Gastroesophageal sphincter (tissue), 4 donors: ENCODE measurements around the gene DDC. TPM values are rescaled to one million over a fixed set of nuclear protein-coding genes. Genes with fewer than 3 reads are reported as not detected.
"Not testable (repeated sequence)": the region's sequence is repeated elsewhere in the genome, so short reads cannot be mapped to it uniquely, and the experiment has no call there.

Experiments used
- ATAC-seq: fragments of 150-250 bp; one replicate; pipeline ENCODE4 v1.9.1; 2016; ENCODE audit warnings: mild to moderate bottlenecking, moderate library complexity
- H3K27ac ChIP-seq, 4 donors: fragments of 200-600 bp; sonication (generic) in 3 of 4; 1 replicate in 3 of 4; 2 replicates in 1 of 4; pipeline ENCODE4 v1.5.1; 2016 to 2019
- H3K27me3 ChIP-seq: fragments of 200-600 bp; sonication (generic); one replicate; pipeline ENCODE4 v1.5.1; 2019
- H3K36me3 ChIP-seq, 2 donors: fragments of 200-600 bp; sonication (generic); one replicate each; pipeline ENCODE4 v1.5.1; 2019; ENCODE audit warnings: control low read depth in 1 of 2
- H3K4me1 ChIP-seq, 3 donors: fragments of 200-600 bp; sonication (generic); 1 replicate in 2 of 3; 2 replicates in 1 of 3; pipeline ENCODE4 v1.5.1; 2016 to 2019; ENCODE audit warnings: control low read depth in 2 of 3
- H3K4me3 ChIP-seq, 2 donors: fragments of 200-600 bp; sonication (generic); one replicate each; pipeline ENCODE4 v1.5.1; 2019; ENCODE audit warnings: mild to moderate bottlenecking in 1 of 2, moderate library complexity in 1 of 2
- H3K9me3 ChIP-seq, 3 donors: fragments of 200-600 bp; sonication (generic); one replicate each; pipeline ENCODE4 v1.5.1; 2017 to 2019; ENCODE audit warnings: control low read depth in 2 of 3
- EP300 ChIP-seq: sonication (generic); formaldehyde crosslinking; IDR thresholded peaks from one replicate; pipeline ENCODE4 v1.6.1; 2017; ENCODE audit warnings: antibody characterized with exemption, mild to moderate bottlenecking
- POLR2A ChIP-seq, 2 donors: fragments of 450-650 bp; IDR thresholded peaks; one replicate each; pipeline ENCODE4 v1.6.1; 2017; ENCODE audit warnings: antibody characterized with exemption in 2 of 2, mild to moderate bottlenecking in 2 of 2, moderate library complexity in 1 of 2
- POLR2AphosphoS5 ChIP-seq: sonication (generic); formaldehyde crosslinking; IDR thresholded peaks from one replicate; pipeline ENCODE4 v1.6.1; 2017; ENCODE audit warnings: antibody characterized with exemption
- WGBS, 2 donors: methylation state at CpG; one replicate each; pipeline ENCODE4 v1.1.5; 2018; ENCODE audit warnings: low coverage in 1 of 2; 5-methylcytosine and 5-hydroxymethylcytosine counted together
- total RNA-seq, 4 donors: library from RNA; depleted of rRNA; stranded (reverse); fragments of >200 nt; gene quantifications; one replicate each; pipeline ENCODE4 v1.1.0, GENCODE V29; 2016
- TF ChIP-seq, protein P1 (sequence below), 4 experiments: fragments of 200-600 bp in 2 of 4; fragments of 450-650 bp in 2 of 4; sonication (generic) in 1 of 4; IDR thresholded peaks; one replicate each; pipeline ENCODE4 v1.5.1; 2017 to 2019; ENCODE audit warnings: antibody characterized with exemption in 4 of 4, mild to moderate bottlenecking in 2 of 4, moderate library complexity in 2 of 4

DDC gene
- total RNA-seq, 4 donors from 2014 or later, result not detected

DNA sequence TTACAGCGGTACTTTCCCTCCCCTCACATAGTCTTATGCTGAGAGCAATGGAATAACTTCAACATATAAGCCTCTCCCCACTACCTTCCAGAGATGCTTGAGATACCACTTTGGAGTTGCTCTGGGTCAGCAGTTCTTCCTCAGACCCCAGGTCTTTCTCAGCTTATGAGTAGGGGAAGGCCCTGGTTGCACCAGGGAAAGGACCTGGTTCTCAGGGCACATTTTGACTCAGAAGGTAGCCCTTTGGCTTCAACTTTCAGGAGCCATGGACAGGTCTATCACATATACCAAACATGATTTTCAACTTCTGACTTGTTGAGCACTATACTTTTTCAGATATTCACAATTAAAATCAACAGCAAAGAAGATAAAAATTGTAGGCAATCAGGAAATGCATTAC is 103.5 kb downstream of the DDC start:
- Histone ChIP-seq H3K27ac (no peak overlapping the region), H3K9me3 (no peaks in the 10 kb centered on the region), H3K36me3 (no peaks in the 10 kb centered on the region), H3K27me3 (no peaks in the 10 kb centered on the region), H3K4me3 (no peak overlapping the region), H3K4me1 (no peaks in the 10 kb centered on the region)
- no peak for ATAC-seq
- 100% methylated on average over 1 of the region's 1 CpG for WGBS, 2 donors
- no peak for TF ChIP-seq POLR2A (IDR thresholded peaks at IDR 0.05)
- no peak for TF ChIP-seq EP300
- TF ChIP-seq, protein P1, sequence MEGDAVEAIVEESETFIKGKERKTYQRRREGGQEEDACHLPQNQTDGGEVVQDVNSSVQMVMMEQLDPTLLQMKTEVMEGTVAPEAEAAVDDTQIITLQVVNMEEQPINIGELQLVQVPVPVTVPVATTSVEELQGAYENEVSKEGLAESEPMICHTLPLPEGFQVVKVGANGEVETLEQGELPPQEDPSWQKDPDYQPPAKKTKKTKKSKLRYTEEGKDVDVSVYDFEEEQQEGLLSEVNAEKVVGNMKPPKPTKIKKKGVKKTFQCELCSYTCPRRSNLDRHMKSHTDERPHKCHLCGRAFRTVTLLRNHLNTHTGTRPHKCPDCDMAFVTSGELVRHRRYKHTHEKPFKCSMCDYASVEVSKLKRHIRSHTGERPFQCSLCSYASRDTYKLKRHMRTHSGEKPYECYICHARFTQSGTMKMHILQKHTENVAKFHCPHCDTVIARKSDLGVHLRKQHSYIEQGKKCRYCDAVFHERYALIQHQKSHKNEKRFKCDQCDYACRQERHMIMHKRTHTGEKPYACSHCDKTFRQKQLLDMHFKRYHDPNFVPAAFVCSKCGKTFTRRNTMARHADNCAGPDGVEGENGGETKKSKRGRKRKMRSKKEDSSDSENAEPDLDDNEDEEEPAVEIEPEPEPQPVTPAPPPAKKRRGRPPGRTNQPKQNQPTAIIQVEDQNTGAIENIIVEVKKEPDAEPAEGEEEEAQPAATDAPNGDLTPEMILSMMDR (IDR thresholded peaks at IDR 0.05), result no peak
- TF ChIP-seq POLR2AphosphoS5, result no peak

DNA sequence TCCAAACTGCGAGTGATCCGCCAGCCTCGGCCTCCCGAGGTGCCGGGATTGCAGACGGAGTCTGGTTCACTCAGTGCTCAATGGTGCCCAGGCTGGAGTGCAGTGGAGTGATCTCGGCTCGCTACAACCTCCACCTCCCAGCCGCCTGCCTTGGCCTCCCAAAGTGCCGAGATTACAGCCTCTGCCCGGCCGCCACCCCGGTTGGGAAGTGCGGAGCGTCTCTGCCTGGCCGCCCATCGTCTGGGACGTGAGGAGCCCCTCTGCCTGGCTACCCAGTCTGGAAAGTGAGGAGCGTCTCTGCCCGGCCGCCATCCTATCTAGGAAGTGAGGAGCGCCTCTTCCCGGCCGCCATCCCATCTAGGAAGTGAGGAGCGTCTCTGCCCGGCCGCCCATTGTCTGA is 106.0 kb downstream of the DDC start:
- WGBS, 2 donors, result no CpG with 5 or more reads among the region's 27 CpGs
- not testable (repeated sequence) for H3K27ac ChIP-seq, H3K9me3 ChIP-seq, H3K36me3 ChIP-seq, H3K4me3 ChIP-seq, H3K27me3 ChIP-seq, ATAC-seq, H3K4me1 ChIP-seq

DNA sequence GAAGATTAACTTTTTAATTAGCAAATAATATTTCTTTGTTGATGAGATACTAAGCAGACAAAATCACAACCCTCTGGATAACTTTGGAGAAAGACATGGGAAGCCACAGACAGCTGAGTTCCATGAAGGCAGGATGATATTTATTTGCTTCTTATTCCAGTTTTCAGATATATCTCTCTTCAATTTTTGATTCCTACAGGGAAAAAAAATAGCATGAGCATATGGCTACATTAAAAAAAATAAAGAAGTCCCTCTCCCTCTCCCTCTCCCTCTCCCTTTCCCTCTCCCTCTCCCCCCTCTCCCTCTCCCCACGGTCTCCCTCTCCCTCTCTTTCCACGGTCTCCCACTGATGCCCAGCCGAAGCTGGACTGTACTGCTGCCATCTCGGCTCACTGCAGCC is 106.6 kb downstream of the DDC start:
- not testable (repeated sequence) for H3K9me3 ChIP-seq, H3K4me3 ChIP-seq, H3K27ac ChIP-seq, H3K4me1 ChIP-seq, ATAC-seq, H3K36me3 ChIP-seq, H3K27me3 ChIP-seq
- WGBS, 2 donors, result 67% methylated on average over 1 of the region's 4 CpGs; no CpG with 5 or more reads in 1 of the 2 donors

DNA sequence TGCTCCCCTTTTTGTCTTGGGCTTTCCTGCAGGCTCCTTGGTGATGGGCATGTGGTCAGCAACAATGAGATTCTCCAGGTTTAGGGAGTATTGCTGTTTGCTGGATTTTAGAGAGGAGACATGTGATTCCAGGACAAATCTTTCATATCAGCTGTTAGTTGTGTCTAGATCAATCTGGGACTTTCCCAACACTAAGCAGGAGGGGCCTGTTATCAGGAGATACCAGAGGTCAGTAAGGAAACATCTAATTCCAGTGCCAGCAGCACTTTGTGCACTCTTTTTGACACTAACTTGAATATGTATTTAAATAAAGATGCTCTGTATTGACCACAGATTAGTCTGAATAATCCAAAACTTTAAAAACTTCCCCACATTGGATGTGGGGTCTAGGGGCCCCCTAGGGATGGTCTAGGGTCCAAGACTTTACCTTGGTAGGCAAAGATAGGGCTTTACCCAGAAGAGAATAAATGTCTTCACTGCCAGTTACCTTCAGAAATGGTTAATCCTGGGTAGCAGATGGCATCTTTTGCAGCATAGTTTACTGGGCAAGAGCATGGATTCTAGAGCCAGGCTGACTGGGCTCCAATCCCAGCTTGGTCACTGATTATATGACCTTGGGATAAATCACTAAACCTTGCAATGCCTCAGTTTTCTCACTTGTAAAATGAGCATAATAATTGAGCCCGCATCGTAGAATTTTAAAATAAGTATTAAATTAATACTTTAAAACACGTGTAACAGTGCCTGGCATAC is 108.7 kb downstream of the DDC start:
- no peak overlapping the region for H3K4me3 ChIP-seq
- no peaks in the 10 kb centered on the region for H3K4me1 ChIP-seq
- no peak overlapping the region for H3K27ac ChIP-seq
- H3K9me3 ChIP-seq, result no peaks in the 10 kb centered on the region
- WGBS, 2 donors, result 66 to 77% methylated on average over 3 of the region's 3 CpGs
- TF ChIP-seq EP300, result no peak
- TF ChIP-seq, protein P1 (IDR thresholded peaks at IDR 0.05), result no peak
- TF ChIP-seq POLR2AphosphoS5, result no peak
- no peak for TF ChIP-seq POLR2A (IDR thresholded peaks at IDR 0.05)
- no peaks in the 10 kb centered on the region for H3K27me3 ChIP-seq
- ATAC-seq, result no peak
- H3K36me3 ChIP-seq, result no peaks in the 10 kb centered on the region

DNA sequence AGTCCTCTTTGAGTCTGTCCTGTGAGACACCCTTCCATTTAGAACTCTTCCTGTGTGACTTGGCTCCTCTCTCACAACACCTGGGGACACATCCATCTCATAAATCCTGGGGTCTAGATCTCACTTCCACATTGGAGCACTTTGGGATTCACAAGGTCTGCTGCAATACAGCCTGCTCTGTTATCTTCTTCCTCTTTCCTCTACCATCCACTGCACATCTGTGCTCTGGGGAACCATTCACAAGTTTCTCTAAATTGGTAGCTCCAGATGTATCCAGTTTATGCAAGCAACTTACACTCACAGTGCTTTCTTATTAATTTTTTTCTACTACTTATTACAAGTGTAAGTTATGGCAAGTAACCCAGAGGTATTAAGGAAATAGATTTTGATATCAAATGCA is 109.5 kb downstream of the DDC start:
- no peak overlapping the region for H3K4me3 ChIP-seq
- no peaks in the 10 kb centered on the region for H3K27me3 ChIP-seq
- ATAC-seq, result no peak
- no peaks in the 10 kb centered on the region for H3K36me3 ChIP-seq
- H3K4me1 ChIP-seq, result peaks cover 0 to 6% (median 0%) of the 10 kb centered on the region in 3 donors
- no peak overlapping the region for H3K27ac ChIP-seq
- no peaks in the 10 kb centered on the region for H3K9me3 ChIP-seq
- TF ChIP-seq EP300 (no peak), POLR2AphosphoS5 (no peak), POLR2A (IDR thresholded peaks at IDR 0.05) (no peak)
- TF ChIP-seq, protein P1 (IDR thresholded peaks at IDR 0.05), result no peak

DNA sequence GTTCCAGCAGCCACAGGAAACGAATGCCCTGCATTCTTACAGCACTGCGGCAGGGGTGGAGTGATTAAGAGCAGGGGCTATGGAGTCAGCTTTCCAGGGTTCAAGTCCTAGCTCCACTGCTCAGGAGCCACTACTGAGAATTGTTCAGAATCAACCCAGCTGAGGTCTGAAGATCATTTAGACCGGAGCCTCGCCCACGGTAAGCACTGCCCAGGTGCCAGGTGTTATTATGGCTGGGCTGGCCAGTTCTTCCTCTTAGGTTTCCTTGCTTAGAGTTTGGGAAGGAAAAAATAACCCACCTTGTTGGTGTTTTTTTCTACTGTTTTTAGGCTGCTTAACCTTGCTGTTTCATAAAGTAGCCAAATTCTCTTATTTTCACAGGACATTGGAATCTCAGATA is 110.2 kb downstream of the DDC start:
- Histone ChIP-seq H3K36me3 (no peaks in the 10 kb centered on the region), H3K27me3 (no peaks in the 10 kb centered on the region), H3K4me1 (peaks cover 0 to 9% (median 0%) of the 10 kb centered on the region in 3 donors), H3K27ac (no peak overlapping the region), H3K9me3 (no peaks in the 10 kb centered on the region), H3K4me3 (no peak overlapping the region)
- WGBS, 2 donors, result 57 to 76% methylated on average over 1 to 5 of the region's 5 CpGs
- ATAC-seq, result no peak
- no peak for TF ChIP-seq POLR2A (IDR thresholded peaks at IDR 0.05)
- no peak for TF ChIP-seq EP300
- TF ChIP-seq POLR2AphosphoS5, result no peak
- TF ChIP-seq, protein P1 (IDR thresholded peaks at IDR 0.05), result no peak
